Activated naive CD4-positive, alpha-beta T cell treated with anti-CD3 and anti-CD28 coated beads, Interleukin-2, amount 50 U/mL, for 72 hours (primary cell): ENCODE data around the gene FASTKD3. TPM values are rescaled to one million over a fixed set of nuclear protein-coding genes. Genes with fewer than 3 reads are reported as not detected.

Experiments
- ATAC-seq, 2 donors: fragments of 150-1000 bp; cut with Tn5 transposase; 2 replicates each; pipeline ENCODE4 v1.10.0; 2021; ENCODE audit warnings: mild to moderate bottlenecking in 2 of 2, moderate library complexity in 2 of 2
- DNase-seq, 2 donors: peaks; one replicate each; pipeline ENCODE4 v3.0.0; 2021 to 2022; ENCODE audit warnings: low spot score in 2 of 2
- H3K27ac Mint-ChIP-seq, 2 donors: one replicate each; pipeline ENCODE4 v1.8.0; 2022; ENCODE audit warnings: mild to moderate bottlenecking in 2 of 2, mixed read lengths in 2 of 2
- H3K36me3 Mint-ChIP-seq, 2 donors: one replicate each; pipeline ENCODE4 v1.8.0; 2022; ENCODE audit warnings: mixed read lengths in 2 of 2
- H3K9me3 Mint-ChIP-seq, 2 donors: one replicate each; pipeline ENCODE4 v1.8.0; 2022; ENCODE audit warnings: mixed read lengths in 2 of 2
- total RNA-seq, 2 donors: library from RNA; stranded (reverse); gene quantifications; one replicate each; pipeline ENCODE4 v1.2.3, GENCODE V29; 2022

Gene FASTKD3
- total RNA-seq, 2 donors from 2014 or later, result 5.3 to 8.3 TPM

- Mint-ChIP-seq H3K36me3 (peaks cover 7 to 37% of the 10 kb centered on the region in 2 donors), H3K9me3 (no peaks in the 10 kb centered on the region), H3K27ac (no peak overlapping the region)
- DNase-seq (no peak), ATAC-seq (no peak)
Observed at GRCh38 chr5:7888901-7889300, 20.1 kb upstream of the FASTKD3 start.

DNA sequence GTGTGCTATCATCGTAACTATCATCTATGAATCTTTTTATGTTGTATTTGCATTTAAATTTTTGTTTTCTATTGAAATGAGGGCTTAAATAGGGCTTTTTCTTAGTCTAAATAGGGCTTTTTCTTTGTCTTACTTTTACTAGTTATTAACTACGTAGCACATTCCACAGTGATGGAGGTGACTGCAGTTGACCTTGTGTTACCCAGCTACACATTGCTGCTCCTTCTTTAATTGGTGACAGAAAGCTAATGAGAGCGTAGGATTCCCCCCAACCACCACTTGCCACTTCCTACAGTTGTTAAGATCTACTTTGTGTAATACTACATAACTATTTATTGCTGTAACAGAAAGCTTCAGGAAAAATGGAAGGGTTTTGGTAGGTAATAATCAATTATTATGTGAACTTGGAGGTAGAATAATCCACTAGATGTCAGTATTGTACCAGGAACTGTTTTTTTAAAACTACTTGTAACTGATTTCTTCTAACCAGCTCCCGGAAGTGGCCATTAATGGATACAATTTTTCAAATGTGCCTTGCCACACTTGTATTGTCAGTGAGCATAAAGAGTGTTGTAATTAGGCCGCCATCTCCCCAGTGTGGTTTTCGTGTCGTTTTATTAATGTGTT, 18.1 kb upstream of the FASTKD3 start:
- no peak for DNase-seq
- H3K27ac Mint-ChIP-seq, result no peak overlapping the region
- ATAC-seq, result no peak
- H3K9me3 Mint-ChIP-seq, result no peaks in the 10 kb centered on the region
- peaks cover 7 to 18% of the 10 kb centered on the region in 2 donors for H3K36me3 Mint-ChIP-seq

DNA sequence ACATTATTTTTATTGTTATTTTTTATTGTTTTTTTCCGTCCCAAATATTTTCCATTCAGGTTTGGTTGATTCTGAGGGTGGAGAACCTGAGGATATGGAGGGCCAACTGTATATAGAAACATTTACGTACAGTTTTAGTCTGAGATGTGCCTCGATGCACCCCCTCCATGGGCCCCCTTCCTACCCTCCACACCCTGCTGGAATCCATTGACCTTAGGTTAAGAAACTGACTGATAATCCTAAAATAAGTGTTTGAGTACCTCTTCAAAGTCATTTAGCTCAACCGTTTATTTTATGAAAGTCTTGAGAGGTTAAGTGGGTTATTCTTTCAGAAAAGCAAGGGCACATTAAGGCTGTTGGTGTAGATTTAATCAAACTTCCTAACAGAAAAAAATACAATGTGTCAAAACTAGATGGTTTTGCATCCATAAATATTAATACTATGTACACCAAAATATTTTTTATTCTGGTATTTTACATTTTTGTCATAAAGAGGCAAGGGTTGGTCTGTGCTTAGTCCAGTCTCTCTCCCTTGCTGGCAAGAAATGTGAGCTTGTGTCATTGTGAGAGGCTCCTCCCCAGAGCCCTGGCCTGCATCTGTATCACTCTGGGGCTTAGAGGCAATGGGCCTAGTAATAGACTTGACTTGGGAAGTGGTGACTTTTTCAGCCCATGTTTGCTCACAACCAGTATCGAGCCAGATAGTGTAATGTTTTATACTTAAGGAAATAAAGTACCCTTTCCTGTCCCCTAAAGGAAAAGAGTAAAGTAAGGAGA, 15.8 kb upstream of the FASTKD3 start:
- no peak for ATAC-seq
- H3K27ac Mint-ChIP-seq, result peak overlapping the region in 1 of 2 donors; percentile 40
- peaks cover 18 to 24% of the 10 kb centered on the region in 2 donors for H3K36me3 Mint-ChIP-seq
- DNase-seq, result no peak
- H3K9me3 Mint-ChIP-seq, result no peaks in the 10 kb centered on the region

DNA sequence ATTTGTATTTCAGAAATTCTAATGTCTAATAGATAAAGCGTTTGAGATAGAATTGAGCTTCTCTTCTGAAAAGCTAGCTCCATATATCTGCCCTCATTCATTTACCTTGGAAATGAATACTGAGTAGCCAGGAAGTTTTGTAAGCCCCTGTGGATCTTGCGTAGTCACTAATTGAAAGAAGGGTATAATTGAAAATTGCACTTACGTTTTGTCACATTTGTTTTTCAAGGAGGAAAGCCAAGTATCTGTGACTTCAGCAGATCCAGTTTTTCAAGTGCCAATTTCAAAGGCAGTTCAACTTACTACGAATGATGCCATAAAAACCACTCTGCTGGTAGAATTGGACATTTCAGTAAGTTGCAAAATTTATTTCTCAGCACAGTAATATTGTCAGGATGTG, 14.1 kb upstream of the FASTKD3 start:
- Mint-ChIP-seq H3K36me3 (peaks cover 12 to 18% of the 10 kb centered on the region in 2 donors), H3K27ac (no peak overlapping the region), H3K9me3 (no peaks in the 10 kb centered on the region)
- ATAC-seq (no peak), DNase-seq (no peak)

DNA sequence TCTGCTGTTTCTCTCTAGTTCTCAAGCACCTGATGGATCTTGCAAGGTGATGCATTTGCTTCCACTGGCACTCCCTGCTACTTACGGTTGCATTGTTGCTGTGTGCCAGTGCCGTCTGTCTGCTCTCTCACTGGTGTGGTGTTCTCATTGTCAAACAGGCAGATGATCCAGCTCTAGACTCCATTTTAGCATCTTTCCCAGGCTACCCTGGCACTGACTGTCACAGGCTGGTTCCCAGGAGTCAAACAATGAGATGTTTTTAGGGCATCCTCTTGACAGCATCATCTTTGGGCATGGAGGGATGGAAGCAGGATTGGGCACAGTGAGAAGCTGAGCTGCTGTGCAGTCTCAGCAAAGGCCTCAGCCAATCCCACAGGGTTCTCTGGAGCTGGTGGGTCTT, 13.0 kb upstream of the FASTKD3 start:
- ATAC-seq, result no peak
- peaks cover 17 to 25% of the 10 kb centered on the region in 2 donors for H3K36me3 Mint-ChIP-seq

DNA sequence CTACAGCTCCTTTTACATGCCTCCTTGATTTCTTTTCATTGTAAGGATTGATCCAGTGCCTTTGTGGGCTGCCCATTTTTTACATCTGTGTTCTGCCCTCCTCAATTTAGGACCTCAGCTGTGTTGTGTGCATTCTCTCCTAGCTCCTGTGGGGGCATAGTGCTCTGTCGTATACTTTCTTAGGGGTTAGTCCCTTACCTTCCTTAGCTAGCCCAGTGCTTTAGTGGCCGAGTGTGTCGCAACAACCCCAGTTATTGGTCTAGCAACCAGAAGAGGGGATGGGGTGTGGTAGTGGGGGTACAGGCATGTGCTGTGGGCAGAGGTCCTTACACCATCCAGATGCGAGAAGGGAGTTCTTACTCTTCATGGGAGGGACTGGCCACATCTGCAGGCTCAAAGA, 12.3 kb upstream of the FASTKD3 start:
- Mint-ChIP-seq H3K36me3 (peaks cover 24 to 32% of the 10 kb centered on the region in 2 donors), H3K9me3 (no peaks in the 10 kb centered on the region), H3K27ac (peak overlapping the region in 1 of 2 donors; percentile 46)
- DNase-seq (no peak), ATAC-seq (no peak)

More for the DNA sequence above, 13.0 kb upstream of the FASTKD3 start:
- Mint-ChIP-seq H3K9me3 (no peaks in the 10 kb centered on the region), H3K27ac (no peak overlapping the region)
- no peak for DNase-seq

DNA sequence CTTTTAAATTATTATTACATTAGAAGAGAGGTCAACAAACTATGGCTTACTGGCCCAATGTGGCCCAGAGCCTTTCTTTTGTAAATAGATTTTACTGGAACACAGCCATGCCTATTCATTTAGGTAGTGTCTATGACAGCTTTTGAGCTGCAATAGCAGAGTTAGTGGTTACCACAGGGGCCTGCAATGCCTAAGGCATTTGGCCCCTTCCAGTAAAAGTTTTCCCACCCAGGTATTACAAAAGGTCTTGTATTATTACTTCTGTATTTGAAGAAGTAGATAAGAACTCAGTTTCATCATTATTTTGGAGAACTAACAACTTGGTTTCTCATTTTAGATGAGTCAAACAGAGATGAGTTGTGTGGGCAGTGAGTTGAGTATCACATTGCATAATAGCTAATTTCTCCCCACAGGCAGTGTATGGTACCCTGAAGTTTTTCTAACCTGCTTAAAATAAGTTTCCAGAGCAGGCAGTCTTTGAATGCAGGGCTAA, 9.6 kb upstream of the FASTKD3 start:
- DNase-seq, result no peak
- no peaks in the 10 kb centered on the region for H3K9me3 Mint-ChIP-seq
- H3K36me3 Mint-ChIP-seq, result peaks cover 33 to 49% of the 10 kb centered on the region in 2 donors
- peak overlapping the region; percentile 50 to 84 for H3K27ac Mint-ChIP-seq
- peak; percentile 84 to 87 for ATAC-seq

GRCh38 chr5:7877851-7878250, 9.0 kb upstream of the FASTKD3 start:
- Mint-ChIP-seq H3K36me3 (peaks cover 33 to 51% of the 10 kb centered on the region in 2 donors), H3K9me3 (no peaks in the 10 kb centered on the region), H3K27ac (peak overlapping the region; percentile 50 to 84)
- DNase-seq (no peak), ATAC-seq (peak in 1 of 2 donors; percentile 4)

DNA sequence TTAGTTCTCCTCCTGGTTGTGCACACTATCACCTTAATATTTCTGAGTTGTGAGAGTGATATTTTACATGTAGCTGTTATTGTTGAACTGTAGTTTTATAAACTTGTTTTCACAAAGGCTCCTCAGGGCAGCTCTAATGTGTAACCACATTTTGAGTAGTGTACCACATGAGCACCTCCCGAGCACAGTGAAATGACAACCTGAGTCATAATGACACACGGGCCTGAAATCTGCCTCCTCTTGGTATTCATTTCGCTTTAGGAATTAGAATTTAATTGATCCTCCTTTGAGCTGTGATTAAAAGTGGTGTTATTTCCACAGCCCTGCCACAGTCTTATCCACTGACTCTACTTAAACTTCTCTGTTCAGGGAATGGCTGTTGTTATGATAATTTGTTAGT, 8.0 kb upstream of the FASTKD3 start:
- DNase-seq, result no peak
- Mint-ChIP-seq H3K9me3 (no peaks in the 10 kb centered on the region), H3K27ac (no peak overlapping the region), H3K36me3 (peaks cover 33 to 55% of the 10 kb centered on the region in 2 donors)
- peak; percentile 70 to 74 for ATAC-seq

DNA sequence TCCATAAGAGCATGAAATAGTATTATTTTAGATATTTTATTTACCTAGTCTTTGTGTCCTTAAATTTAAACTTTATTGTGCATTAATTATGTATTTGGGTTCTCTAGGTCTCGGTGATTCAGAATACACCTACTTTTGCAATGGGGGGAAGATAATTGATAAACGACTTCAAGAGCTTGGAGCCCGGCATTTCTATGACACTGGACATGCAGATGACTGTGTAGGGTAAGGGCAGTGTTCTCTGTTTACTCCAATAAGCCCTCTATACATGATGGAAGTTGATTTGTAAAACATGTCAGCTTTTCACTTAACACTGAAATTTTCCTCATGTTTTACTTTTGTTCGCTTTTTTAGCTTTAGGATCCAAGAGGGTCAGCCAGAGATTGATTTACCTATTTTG, 6.3 kb upstream of the FASTKD3 start:
- Mint-ChIP-seq H3K27ac (no peak overlapping the region), H3K9me3 (no peaks in the 10 kb centered on the region)

GRCh38 chr5:7874639-7875038, 5.8 kb upstream of the FASTKD3 start:
- DNase-seq (no peak), ATAC-seq (no peak)
- H3K9me3 Mint-ChIP-seq, result no peaks in the 10 kb centered on the region
- no peak overlapping the region for H3K27ac Mint-ChIP-seq
- peaks cover 22 to 44% of the 10 kb centered on the region in 2 donors for H3K36me3 Mint-ChIP-seq

More for the DNA sequence above, 6.3 kb upstream of the FASTKD3 start:
- no peak for ATAC-seq
- no peak for DNase-seq
- peaks cover 27 to 44% of the 10 kb centered on the region in 2 donors for H3K36me3 Mint-ChIP-seq

GRCh38 chr5:7873216-7873615, 4.4 kb upstream of the FASTKD3 start:
- H3K36me3 Mint-ChIP-seq, result peaks cover 27 to 44% of the 10 kb centered on the region in 2 donors
- H3K27ac Mint-ChIP-seq, result no peak overlapping the region
- H3K9me3 Mint-ChIP-seq, result no peaks in the 10 kb centered on the region
- DNase-seq, result no peak
- ATAC-seq, result peak in 1 of 2 donors; percentile 25

DNA sequence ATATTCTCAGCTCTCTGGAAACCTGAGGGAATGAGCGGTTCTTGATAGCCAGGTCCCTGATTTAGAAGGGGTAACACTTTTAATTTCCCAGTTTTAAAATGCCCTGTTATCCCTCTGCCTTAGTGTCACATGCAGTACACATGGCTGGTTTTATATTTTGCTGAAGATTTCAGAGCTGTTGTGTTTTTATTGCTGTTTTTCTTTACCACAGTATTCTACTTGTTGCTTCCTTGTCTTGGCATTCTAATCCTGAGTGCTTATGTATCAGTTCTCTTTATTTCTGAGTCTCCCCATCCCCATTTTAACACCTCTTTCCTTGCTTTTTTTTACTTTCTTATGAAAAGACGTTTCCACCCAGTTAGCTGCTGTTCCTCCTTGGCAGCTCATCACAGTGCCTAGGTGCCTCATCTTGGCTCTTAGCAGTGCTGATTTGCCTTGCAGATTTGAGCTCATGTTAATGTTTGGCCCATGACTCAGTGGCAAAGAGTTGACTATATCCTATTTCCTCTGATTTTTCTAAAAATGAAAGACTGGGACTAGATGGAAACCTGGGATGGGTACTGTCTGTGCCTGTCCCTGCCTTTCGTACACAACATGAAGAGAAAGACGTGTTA, 3.8 kb upstream of the FASTKD3 start:
- ATAC-seq (no peak), DNase-seq (no peak)
- H3K27ac Mint-ChIP-seq, result peak overlapping the region in 1 of 2 donors; percentile 31
- H3K36me3 Mint-ChIP-seq, result peaks cover 24 to 38% of the 10 kb centered on the region in 2 donors
- H3K9me3 Mint-ChIP-seq, result no peaks in the 10 kb centered on the region

DNA sequence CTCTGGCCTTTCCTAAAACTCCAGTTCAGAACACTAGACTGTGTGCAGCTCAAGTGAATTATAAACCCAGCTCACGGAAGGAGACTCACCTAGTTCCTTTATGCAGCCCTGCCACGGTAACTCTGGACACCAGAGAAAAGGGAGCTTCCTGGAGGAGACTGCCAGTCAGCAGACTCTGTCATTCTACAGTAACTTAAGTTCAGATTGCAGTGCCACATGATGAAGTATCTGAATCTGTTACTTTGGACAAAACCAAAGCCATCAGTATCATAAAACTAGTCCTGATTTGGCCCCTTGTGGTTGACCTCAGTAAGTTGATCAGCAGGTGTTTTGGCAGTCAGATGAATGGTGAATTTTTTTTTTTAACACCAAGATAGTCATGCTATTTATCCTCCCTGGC, 2.8 kb upstream of the FASTKD3 start:
- no peak for ATAC-seq
- peak overlapping the region; percentile 21 to 44 for H3K27ac Mint-ChIP-seq
- DNase-seq, result no peak
- no peaks in the 10 kb centered on the region for H3K9me3 Mint-ChIP-seq
- peaks cover 21 to 34% of the 10 kb centered on the region in 2 donors for H3K36me3 Mint-ChIP-seq

DNA sequence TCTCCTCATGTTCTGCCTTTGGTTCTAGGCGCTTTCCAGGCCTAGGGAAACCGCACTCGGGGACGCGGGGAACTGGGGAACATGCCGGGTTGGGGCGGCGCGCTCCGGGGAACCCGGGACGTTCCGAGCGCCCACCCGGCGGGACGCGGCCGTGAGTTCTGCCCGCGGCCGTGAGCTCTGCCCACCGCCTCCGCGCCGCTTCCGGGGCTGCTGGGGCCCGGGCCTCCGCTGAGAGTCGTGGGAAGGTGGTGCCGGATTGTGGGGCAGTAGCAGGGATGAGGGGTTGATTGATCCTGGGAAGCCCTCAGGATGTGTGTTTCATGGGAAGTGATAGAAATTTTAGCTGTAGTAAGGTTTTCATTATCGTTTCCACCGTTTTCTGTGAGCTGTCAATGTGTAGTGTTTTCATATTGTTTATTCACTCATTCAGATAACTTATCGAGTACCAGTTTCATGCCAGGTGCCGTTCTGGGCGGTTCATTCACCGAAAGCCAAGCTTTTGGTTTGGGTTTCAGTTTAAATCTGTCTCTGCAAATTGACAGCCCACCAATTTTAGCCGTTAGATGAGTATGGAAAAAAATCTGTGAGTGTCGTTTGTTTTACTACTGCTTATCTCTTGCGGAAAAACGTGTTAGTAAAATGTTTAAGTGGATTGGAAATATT, 774 bp upstream of the FASTKD3 start:
- ATAC-seq (peak; percentile 34 to 53), DNase-seq (no peak)

GRCh38 chr5:7868427-7868772, 431 bp downstream of the FASTKD3 start:
- no peak for ATAC-seq
- no peak for DNase-seq
- Mint-ChIP-seq H3K9me3 (no peaks in the 10 kb centered on the region), H3K27ac (peak overlapping the region; percentile 85 to 96), H3K36me3 (peaks cover 10 to 16% of the 10 kb centered on the region in 2 donors)

More for the DNA sequence above, 774 bp upstream of the FASTKD3 start:
- Mint-ChIP-seq H3K9me3 (no peaks in the 10 kb centered on the region), H3K36me3 (peaks cover 10 to 22% of the 10 kb centered on the region in 2 donors), H3K27ac (peak overlapping the region; percentile 81 to 85)

DNA sequence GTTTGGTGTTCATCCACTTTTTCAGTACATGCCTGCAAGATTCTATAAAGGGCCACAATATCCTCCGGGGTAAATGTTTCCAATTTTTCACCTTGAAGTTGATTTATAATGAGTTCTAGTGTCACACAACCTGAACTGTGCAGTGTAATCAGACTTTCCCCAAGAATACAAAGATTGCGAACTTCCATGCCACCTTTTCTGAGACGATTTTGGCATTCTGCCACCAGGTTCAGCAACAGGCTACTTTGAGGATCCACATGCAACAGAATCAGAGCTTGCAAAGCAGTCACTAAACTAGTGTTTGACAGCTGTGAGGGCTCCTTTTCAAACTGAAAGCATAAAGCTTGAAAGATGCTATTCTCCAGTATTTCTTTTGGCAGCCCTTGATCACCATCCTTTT, 1.6 kb downstream of the FASTKD3 start:
- DNase-seq (no peak), ATAC-seq (no peak)
- H3K9me3 Mint-ChIP-seq, result no peaks in the 10 kb centered on the region
- H3K27ac Mint-ChIP-seq, result no peak overlapping the region
- H3K36me3 Mint-ChIP-seq, result peaks cover 10% of the 10 kb centered on the region in 2 donors
